EL (cell line): Measurements from ENCODE around the gene CNOT11.
"Not testable (repeated sequence)": the region's sequence is repeated elsewhere in the genome, so short reads cannot be mapped to it uniquely, and the experiment has no call there.

Source experiments
- DNase-seq: peaks from one replicate; pipeline ENCODE4 v3.0.0-alpha.2; 2016

The CNOT11 gene

DNA sequence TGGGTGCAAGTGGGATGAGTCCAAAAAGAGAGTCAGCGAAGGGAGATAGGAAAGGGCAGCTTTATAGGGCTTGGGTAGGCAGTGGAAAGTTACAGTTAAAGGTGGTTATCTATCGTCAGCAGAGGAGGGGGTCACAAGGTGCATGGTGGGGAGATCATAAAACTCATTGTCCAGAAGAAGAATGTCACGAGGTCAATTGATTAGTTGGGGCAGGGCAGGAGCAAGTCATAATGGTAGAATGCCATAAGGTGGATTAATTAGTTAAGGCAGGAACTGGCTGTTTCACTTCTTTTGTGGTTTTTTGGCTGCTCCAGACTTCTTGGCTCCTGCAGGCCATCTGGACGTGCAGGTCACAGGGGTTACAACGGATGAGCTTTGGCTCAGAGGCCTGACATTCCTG, 3.9 kb upstream of the CNOT11 start:
- DNase-seq, result peak; percentile 24

DNA sequence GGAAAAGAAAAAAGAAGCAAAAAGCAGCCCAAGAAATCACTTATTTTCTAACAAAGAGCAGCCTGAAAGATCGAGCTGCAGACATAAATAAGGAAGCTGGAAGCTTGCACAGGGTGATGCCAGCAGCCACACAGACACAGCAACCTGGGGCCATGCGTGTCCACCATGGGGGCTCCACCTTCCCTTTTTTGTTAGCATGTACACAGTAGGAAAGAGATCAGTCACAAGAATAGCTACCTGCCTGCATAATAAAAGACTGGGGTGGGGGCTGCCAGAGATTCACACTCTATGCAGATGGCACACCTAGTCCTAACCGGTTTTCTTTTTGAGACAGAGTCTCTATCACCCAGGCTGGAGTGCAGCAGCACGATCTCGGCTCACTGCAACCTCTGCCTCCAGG, 2.9 kb upstream of the CNOT11 start:
- DNase-seq, result no peak

DNA sequence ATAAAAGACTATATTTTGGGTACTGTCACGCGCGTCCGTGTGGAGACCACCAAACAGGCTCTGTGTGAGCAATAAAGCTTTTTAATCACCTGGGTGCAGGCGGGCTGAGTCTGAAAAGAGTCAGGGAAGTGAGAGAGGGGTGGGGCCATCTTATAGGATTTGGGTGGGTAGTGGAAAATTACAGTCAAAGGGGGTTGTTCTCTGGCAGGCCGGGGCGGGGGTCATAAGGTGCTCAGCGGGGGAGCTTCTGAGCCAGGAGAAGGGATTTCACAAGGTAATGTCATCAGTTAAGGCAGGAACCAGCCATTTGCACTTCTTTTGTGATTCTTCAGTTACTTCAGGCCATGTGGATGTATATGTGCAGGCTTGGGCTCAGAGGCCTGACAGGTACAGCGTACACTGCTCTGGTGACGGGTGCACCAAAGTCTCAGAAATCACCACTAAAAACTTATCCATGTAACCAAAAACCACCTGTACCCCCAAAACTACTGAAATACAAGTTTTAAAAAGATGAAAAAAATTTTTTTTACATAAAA, 1.4 kb upstream of the CNOT11 start:
- not testable (repeated sequence) for DNase-seq

DNA sequence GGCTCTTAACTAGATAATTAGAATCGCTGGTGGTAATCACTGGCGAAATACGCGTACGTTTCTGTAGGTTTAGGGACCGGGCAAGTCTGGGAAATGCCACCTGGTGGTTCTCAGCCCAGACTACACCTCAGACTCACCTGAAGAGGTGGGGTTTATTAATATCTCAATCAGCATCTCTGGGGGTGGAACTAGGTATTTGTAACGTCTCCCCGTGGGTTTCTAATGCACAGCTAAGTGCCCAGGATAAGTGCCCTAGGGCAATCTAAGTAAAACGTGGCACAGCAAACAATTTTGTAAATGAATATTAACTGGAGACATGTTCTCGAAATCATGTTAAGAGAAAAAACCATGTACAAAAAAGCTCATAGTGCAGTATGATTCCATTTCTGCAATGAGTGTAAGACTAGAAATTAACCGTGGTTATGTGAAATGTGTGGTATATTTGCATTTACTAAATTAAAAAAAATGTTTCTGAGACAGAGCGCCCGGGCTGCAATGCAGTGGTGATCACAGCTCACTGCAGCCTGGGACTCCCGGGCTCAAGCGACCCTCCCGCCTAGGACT, 760 bp upstream of the CNOT11 start:
- DNase-seq, result no peak

DNA sequence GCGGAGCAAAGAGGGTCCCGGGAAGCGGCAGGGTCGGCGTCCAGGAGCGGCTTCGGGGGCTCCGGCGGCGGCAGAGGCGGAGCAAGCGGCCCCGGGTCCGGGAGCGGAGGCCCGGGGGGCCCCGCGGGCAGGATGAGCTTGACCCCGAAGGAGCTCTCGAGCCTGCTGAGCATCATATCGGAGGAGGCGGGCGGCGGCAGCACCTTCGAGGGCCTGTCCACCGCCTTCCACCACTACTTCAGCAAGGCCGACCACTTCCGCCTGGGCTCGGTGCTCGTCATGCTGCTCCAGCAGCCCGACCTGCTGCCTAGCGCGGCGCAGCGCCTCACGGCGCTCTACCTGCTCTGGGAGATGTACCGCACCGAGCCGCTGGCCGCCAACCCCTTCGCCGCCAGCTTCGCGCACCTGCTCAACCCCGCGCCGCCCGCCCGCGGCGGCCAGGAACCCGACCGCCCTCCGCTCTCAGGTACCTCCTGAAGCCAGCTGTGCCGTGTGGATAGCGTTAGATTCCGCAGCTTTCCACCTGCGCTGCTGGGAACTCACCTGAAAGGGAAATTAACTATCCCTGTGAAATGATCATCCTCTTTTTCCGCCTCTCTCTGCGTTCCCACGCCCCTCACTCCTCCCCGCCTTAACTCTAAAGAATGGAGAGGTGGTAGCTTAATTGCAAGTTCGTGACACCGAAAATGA, 472 bp downstream of the CNOT11 start:
- DNase-seq, result peak; percentile 65

DNA sequence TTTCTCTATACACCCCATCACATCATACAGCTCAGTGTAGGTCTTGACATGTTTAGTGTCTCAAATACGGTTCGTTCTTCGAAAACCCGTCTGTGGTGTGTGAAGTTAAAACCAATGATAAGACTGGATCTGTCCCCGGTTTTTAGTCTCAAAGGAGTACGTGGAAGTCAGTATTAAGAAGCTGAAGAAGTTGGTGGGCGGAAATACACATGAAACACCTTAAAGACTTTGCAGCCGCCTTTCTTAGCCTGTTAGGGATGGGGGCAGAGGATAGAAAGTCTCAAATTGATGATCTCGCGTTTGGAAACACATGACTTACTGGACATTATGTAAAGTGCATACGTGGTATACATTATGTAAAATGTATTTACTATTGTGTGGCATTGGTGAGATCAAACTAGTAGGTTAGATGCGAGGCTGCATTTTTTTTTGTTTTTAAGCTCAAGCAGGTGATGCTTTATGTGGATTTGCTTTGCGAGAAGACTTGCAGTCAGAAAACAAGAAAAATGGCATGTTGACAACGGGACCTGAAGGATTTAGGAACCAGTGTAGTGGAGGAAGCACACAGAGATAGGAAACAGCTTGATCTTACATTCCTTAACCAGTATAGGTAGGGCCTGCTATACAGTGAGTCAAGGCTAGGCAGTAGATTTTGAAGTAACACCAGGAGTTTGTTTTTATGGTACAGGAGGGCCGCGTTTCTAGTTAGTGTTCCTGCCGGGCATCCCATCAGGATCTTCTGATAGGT, 1.2 kb downstream of the CNOT11 start:
- DNase-seq, result peak; percentile 9

DNA sequence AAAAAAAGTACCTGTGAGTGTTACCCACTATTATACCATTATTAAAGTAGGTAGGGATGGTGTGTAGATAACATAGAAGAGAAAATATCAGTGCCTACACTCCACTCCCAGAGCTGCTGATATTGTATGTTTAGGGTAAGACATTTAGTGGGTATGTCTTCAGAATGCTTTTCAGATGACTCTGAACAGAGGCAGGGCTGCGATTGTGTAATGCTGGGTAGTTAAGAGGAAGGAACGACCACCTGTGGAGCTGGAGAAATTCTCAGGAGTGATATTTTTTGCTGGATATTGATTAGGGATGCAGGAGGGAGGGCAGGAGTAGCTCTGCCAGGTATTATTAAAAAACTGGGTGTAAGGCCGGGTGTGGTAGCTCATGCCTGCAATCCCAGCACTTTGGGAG, 2.8 kb downstream of the CNOT11 start:
- peak; percentile 28 for DNase-seq

DNA sequence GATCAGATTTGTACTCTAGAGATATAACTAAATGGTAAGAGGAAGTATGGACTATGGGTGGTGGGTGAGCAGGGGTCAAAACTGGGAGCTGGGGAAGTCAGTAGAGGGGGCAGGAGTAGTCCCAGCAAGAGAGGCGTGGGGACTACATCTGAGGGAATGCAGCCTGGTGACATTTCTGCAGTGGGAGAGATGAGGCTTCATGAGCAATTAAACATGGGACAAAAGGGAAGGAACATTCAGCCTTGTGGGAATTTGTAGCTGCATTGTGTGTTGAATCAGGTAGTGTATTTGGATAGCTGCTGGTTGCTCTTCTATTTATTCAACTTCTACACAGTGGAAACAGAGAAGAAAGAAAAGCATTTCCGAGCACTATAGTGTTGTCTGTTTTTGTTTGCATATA, 3.6 kb downstream of the CNOT11 start:
- no peak for DNase-seq

DNA sequence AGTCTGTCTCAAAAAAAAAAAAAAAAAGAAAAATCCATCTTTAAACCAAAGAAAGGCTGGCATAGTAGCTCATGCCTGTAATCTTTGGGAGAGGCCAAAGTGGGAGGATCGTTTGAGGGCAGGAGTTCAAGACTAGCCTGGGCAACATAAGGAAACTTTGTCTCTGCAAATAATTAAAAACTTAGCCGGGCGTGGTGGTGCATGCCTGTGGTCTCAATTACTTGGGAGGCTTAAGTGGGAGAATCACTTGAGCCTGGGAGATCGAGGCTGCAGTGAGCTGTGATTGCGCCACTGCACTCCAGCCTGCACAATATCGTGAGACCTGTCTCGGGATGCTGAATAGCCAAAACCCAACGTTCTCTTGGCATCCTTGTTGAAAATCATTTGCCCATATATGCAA, 6.1 kb downstream of the CNOT11 start:
- DNase-seq, result no peak

DNA sequence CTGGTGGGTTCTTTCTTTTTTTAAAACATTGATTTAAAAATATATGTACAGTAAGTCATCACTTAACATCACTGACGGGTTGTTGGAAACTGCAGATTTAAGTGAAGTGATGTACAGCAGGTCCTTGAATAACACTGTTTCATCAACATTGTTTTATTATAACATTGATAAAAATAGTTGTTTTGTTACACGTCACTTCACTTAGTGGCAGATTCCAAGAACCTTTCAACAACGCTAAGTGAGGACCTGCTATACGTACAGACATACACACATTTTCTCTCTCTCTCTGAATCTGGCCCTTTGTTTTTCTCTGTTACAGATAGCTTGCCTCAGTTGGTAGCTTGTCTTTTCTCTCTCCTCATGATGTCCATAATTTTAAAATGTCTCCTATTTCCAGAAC, 9.5 kb downstream of the CNOT11 start:
- DNase-seq, result no peak

DNA sequence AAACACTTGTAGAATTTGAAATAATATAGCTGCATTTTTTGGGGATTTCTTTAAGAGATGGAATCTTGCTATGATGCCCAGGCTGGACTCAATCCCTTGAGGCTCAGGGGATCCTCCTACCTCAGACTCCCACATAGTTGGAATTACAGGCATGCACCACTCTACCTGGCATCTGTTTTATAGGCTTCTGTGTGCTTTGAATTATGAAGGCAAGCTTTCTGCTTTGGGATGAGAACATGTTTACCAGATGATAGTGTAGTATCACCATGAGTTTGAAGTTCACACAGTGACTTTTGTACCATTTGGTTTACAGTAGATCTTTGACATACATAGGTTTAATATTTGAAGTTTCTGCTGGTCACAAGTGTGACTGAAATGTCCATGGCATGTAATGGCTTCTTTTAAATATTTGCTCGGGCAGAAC, 10.7 kb downstream of the CNOT11 start:
- no peak for DNase-seq

DNA sequence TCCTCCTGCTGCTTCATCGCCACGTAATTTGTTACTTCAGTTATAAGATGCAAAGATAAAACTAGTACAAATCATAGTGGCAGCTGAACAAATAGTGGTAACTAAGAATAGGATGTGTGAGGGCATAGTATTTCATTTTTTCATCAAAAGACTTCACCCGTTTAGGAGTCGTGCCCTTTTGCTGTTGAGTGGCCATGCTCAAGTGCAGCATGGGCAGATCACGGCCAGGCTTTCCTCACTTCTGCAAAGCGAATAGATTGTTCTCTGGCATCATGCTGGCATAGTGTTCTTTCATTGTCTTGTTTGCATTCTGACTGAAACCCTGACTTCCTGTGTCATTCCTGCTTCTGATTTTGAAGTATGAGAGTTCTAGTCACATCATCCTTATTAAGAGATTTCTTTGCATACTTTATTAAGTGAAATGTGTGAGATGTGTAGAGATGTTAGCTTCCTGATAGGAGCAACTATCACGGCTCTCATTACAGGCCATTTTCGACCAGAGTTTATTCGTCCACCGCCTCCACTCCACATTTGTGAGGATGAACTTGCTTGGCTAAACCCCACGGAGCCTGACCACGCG, 11.8 kb downstream of the CNOT11 start:
- no peak for DNase-seq

DNA sequence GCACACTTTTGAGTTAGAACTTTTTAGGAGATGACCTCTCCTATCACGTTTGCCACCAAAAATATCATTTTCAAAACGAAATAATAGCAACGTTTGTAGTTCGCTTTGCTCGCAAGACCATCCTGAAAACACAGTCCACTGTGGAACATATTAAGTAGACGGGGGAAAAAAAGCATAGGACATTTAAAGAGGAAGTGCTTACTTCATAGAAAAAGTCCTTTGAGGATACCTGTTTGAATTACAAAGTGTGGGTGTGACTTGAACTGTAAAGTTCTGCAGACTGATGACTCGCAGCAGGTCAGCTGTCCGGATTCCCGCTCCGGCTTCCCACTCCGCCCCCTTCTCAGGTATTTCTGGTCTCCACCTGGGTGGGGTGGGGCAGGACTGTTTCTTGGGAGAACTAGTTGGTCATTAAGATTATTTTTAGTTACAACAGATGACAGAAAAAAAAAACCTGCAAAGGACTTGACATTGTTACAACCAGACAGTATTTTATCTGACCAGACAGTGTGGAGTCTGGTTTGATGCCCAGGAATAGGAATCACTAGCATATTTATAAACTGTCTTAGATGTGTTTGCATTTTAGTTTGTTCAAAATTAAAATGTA, 13.3 kb downstream of the CNOT11 start:
- no peak for DNase-seq

DNA sequence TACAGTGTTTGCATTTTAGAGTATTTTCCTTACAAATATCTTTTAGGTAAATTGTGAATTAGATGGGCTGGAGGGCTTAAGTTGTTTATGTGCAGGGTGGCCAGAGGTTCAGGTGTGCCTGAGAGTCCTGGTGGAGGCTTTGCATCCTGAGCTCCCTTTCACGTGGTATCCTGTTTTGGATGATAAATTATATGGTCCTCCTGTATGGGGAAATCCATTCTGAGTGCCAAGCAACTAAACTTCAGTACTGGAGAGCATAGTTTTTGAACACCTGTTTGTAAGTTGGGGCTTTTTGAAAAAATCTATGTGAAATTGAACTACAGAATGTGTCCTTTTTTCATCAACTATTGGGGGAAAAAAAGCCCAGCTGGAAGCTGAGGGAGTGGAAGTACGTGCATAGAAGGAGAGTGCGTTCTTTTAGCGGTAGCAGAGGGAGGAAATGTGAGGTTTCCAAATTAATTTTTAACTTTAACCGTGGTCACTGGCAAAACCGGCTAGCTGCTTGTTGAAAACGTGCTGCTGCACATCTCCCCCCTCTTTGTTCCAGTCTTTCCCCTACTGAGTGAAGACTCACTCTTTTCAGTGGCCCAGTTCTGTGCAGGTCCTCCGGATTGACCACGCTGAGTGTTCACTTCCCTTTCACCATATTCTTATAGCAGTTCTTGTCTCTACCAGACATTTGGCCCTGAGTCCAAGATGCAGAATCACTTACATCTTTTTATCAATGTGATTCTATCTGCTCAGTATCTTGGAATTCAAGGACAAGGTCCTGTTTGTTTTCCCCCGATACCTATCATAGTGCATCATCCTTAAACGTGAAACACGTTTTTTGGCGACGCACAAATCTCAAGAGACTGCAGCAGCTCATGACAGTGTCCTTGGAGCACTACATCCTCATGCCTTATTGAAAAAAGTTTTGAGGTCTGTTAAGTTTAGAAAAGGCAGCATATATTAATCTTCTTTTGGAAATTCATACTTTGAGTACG, 15.3 kb downstream of the CNOT11 start:
- no peak for DNase-seq

DNA sequence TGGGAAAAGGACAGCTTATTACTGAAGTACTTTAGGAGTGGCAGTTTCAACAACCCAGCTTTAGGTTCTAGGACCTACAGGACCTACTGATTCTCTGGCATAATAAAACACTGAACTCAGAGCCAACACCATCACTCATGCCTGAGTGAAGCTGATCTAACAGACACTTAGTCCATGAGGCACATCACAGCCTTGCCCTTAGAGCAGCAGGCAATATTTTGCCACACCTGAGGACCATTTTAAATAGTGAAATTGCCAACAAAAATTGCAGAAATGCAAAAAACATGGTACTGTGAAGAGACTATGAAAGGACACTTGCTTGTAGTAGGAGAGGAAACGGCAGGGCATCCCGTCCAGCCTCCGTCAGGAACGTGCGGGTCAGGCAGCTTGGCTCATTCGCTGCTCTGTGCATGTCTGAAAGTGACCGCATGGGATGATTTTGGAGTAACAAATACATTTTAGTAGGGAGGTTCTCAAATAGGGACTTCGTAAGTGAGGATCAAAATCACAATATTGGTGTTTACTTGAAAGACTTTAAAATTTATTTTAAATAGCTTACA, 18.1 kb downstream of the CNOT11 start:
- no peak for DNase-seq

DNA sequence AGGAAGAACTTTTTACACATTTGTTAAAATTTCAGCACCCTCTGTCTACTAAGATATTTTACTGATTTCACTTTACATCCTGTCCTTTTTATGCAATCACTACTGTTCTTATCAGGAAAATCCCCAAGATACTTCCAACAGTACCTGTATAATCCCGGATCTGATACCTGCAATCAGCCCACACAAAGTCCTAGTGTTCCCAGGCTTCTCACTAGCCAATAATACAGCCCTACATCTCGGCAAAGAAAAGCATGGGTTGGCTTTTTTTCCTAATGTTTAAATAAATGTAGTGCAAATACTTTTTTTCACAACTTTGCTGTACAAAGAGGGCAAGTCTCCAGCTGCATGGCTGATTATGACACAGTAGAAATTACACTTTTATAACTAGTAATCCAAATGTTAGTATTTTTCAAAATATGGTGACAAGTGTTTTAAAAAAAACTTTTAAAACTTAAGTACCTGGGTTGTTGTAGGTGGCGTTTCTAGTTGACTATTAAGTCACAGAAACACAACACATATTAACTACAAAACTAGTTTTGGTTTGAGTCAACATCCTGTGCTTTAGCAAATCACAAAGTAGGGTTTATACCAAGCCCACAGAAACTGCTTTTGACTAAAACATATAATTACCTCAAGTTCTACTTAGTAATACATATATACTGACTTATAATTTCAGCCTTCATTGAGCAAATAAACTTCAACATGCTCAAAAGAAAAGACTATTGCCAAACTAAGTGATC, 19.5 kb downstream of the CNOT11 start:
- no peak for DNase-seq

DNA sequence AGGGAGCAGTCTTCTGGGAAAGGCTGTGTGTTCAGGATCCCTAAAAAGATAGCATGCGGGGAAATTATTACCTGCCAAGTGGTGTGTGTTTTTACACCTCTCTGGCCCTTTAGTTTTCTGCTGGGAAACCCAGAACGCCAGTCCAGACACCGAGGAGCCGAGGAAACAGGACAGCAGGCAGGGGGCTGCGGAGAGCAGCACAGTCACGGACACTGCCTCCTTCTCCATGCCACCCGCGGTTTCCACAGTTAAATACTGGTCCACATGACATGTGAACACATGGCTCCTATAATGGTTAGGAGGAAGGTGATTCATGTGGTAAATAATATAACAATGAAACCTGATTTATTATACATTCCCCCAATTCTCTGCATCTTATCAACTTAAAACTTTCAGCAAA, 20.4 kb downstream of the CNOT11 start:
- no peak for DNase-seq

DNA sequence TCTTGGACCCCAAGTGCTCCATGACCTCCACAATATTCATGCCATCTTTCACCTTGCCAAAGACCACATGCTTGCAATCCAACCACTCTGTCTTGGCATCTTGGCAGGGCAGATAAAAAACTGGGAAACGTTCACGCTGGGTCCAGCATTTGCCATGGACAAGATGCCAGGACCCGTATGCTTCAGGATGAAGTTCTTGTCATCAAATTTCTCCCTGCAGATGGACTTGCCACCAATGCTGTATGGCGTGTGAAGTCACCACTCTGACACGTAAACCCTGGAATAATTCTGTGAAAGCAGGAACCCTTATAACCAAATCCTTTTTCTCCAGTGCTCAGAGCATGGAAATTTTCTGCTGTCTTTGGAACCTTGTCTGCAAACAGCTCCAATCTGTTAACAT, 21.5 kb downstream of the CNOT11 start:
- DNase-seq, result no peak

DNA sequence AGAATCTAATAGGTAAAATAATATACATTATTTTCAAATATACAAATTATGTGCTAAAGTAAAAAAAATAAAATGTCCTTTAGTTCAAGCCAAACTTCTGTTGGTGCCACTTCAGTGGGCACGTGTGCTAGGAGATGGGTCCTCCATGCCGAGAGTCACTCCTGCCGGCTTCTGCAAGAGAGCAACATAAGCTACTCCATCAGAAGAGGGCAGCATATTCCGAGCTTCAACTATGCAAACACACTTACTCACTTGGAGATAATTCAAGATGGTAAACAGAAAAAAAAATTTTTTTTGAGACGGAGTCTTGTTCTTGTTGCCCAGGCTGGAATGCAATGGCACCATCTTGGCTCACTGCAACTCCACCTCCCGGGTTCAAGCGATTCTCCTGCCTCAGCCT, 24.4 kb downstream of the CNOT11 start:
- no peak for DNase-seq

DNA sequence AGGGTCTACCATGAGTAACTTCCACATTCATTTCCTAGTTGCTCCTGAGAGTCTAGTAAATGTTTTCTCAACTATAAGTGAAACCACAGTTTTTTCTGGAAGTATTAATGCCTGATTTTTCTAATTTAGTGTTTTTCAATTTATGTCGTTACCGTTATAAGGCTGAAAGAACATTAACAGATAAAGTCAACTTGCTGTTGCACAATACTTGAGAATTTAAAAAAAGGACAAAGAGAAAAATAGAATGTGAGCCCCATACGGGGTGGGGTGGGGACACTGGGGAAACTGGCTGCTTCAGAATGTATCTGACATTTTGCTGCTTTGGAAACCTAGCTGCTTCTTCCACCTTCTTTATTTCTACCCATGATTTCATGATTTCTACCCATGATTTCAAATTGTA, 26.2 kb downstream of the CNOT11 start:
- DNase-seq, result no peak

DNA sequence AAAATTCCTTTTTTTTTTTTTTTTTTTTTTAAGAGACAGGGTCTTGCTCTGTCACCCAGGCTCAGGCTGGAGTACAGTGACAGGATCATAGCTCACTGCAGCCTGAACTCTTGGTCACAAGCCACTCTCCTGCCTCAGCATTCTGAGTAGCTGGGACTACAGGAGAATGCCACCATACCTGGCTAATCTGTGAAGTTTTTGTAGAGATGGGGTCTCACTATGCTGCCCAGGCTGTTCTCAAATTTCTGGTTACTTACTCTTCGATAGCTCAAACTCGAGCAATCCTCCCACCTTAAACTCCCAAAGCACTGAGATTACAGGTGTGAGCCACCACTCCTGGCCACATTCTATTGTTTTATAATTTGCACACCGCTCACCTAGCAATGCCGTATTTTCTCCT, 28.8 kb downstream of the CNOT11 start:
- no peak for DNase-seq
